ENCODE measurements around the gene OR2B2. TPM values are rescaled to one million over a fixed set of nuclear protein-coding genes. Genes with fewer than 3 reads are reported as not detected.

The OR2B2 gene
- total RNA-seq, 2 experiments from 2014 or later = not detected

DNA sequence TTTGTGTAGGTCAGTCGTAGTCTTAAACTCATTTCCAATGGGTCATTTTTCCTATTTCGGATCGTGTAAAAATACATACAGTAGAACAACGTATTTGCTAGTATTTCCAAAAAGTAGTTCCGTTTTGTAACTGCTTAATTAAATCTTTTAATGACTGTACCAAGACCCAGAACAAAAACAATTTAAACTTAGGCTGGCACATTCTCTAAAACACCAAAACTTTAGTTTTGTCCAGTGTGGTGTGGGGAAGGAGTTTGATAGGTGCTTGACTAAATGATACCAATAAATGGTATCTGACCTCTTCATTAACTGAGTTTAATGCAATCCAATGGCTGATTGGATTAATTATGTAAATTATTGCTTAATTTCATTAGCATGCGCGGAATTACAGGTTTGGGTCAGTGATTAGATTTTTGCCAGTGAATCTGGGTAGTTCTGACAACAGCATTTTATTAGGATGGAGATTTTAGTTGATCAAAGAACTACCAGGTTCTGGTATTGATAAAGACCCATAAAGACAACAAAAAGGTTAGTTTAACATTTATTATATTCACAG is 20.8 kb downstream of the OR2B2 start:
- no peak overlapping the region for H3K4me3 Mint-ChIP-seq
- H3K27ac Mint-ChIP-seq = no peak overlapping the region
- no peaks in the 10 kb centered on the region for H3K27me3 Mint-ChIP-seq
- H3K4me1 Mint-ChIP-seq = peaks cover 46% of the 10 kb centered on the region
- peaks cover 10% of the 10 kb centered on the region for H3K36me3 Mint-ChIP-seq (ENCODE audit: low read depth)
- CTCF ChIA-PET = interaction anchor here (0.8 to 1.9 kb wide), 7 partner anchors 19 to 761 kb away, joined by 3 to 23 read pairs (median 5); a partner anchor contains a TSS
- DNase-seq = no peak
- no peaks in the 10 kb centered on the region for H3K9me3 Mint-ChIP-seq
- POLR2A ChIA-PET = interaction anchor here (0.7 to 10.4 kb wide), 25 partner anchors 10 to 1870 kb away, joined by 3 to 1034 read pairs (median 12); a partner anchor contains a TSS

DNA sequence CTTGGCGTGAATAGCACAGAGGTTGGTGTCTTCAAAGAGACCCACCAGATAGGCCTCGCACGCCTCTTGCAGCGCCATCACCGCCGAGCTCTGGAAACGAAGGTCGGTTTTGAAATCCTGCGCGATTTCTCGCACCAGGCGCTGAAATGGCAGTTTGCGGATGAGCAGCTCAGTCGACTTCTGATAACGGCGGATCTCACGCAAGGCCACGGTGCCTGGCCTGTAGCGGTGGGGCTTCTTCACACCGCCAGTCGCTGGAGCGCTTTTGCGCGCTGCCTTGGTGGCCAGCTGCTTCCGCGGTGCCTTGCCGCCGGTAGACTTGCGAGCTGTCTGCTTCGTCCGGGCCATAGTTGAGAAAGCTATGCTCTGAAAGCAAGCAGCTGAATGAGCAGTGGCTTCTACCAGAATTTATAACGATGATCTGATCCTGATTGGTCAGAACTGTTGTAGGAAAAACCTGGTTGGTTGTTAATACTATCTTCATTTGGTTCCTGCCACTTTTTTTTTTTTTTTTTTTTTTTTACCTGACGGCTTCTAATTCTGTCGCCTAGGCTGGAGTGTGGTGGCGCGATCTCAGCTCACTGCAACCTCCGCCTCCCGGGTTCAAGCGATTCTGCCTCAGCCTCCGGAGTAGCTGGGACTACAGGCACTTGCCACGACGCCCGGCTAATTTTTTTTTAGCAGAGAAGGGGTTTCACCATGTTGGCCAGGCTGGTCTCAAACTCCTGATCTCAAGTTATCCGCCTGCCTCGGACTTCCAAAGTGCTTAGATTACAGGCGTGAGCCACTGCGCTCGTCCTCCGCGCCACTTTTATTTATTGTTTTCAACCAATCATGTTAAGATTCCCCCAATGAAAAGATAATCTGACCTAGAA is 21.5 kb downstream of the OR2B2 start:
- Mint-ChIP-seq H3K36me3 (ENCODE audit: low read depth) (peaks cover 10% of the 10 kb centered on the region), H3K27ac (no peak overlapping the region), H3K4me1 (peaks cover 41% of the 10 kb centered on the region), H3K27me3 (no peaks in the 10 kb centered on the region), H3K4me3 (no peak overlapping the region), H3K9me3 (no peaks in the 10 kb centered on the region)
- POLR2A ChIA-PET = interaction anchor here (0.7 to 10.4 kb wide), 56 partner anchors 9 to 1870 kb away, joined by 3 to 1034 read pairs (median 5); partner anchors contain the start of gene ZKSCAN4
- DNase-seq = peak; percentile 89
- CTCF ChIA-PET = interaction anchor here (0.7 to 2.1 kb wide), 17 partner anchors 12 to 760 kb away, joined by 3 to 23 read pairs (median 5); a partner anchor contains a TSS

- no peak overlapping the region for H3K4me3 Mint-ChIP-seq
- DNase-seq = no peak
- ChIA-PET POLR2A (interaction anchor here (0.7 to 10.4 kb wide), 51 partner anchors 8 to 1869 kb away, joined by 3 to 1034 read pairs (median 5); partner anchors contain the start of gene ZKSCAN4), CTCF (interaction anchor here (0.7 to 2.1 kb wide), 17 partner anchors 11 to 759 kb away, joined by 3 to 23 read pairs (median 5); a partner anchor contains a TSS)
- no peaks in the 10 kb centered on the region for H3K9me3 Mint-ChIP-seq
- peaks cover 41% of the 10 kb centered on the region for H3K4me1 Mint-ChIP-seq
- peaks cover 10% of the 10 kb centered on the region for H3K36me3 Mint-ChIP-seq (ENCODE audit: low read depth)
- H3K27me3 Mint-ChIP-seq = no peaks in the 10 kb centered on the region
- no peak overlapping the region for H3K27ac Mint-ChIP-seq
Measured at GRCh38 chr6:27889628-27890444, 22.4 kb downstream of the OR2B2 start.

GRCh38 chr6:27889275-27889627 is 22.9 kb downstream of the OR2B2 start:
- no peak overlapping the region for H3K27ac Mint-ChIP-seq
- peaks cover 10% of the 10 kb centered on the region for H3K36me3 Mint-ChIP-seq (ENCODE audit: low read depth)
- H3K4me3 Mint-ChIP-seq = no peak overlapping the region
- DNase-seq = no peak
- peaks cover 41% of the 10 kb centered on the region for H3K4me1 Mint-ChIP-seq
- ChIA-PET CTCF (interaction anchor here (0.8 to 2.1 kb wide), 2 partner anchors 11 to 15 kb away, joined by 3 to 22 read pairs; a partner anchor contains a TSS), POLR2A (interaction anchor here (0.8 to 10.4 kb wide), 18 partner anchors 8 to 1862 kb away, joined by 3 to 1034 read pairs (median 16); a partner anchor contains a TSS)
- no peaks in the 10 kb centered on the region for H3K27me3 Mint-ChIP-seq
- H3K9me3 Mint-ChIP-seq = no peaks in the 10 kb centered on the region

GRCh38 chr6:27888566-27888965 is 23.6 kb downstream of the OR2B2 start:
- Mint-ChIP-seq H3K36me3 (ENCODE audit: low read depth) (peaks cover 9% of the 10 kb centered on the region), H3K4me1 (peaks cover 41% of the 10 kb centered on the region), H3K27ac (peak overlapping the region; percentile 60), H3K4me3 (peak overlapping the region; percentile 34), H3K27me3 (no peaks in the 10 kb centered on the region), H3K9me3 (no peaks in the 10 kb centered on the region)
- POLR2A ChIA-PET = interaction anchor here (2.7 to 10.4 kb wide), 7 partner anchors 10 to 1862 kb away, joined by 10 to 1034 read pairs (median 87); a partner anchor contains a TSS
- CTCF ChIA-PET = interaction anchor here (1.2 kb wide), 1 partner anchor 14 kb away, joined by 6 read pairs; no protein-coding TSS in a partner anchor
- DNase-seq = no peak

DNA sequence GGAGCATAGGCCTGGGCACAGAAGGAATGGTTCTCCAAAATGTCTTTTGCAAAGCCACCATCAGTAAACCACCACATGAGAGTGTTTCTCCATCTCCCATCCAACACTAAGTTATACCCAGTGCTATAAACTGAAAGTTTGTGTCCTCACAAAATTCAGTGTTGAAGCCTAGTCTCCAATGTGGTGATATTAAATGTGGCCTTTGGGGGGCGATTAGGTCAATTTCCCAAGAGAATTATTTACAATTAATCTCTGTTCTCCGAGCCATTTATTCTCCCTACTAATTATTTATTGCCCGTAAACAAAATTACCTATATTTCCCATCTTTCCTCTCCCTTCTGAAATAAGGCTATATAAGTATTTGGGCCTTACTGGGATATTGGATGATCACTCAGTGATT is 26.1 kb downstream of the OR2B2 start:
- no peaks in the 10 kb centered on the region for H3K9me3 Mint-ChIP-seq
- H3K27me3 Mint-ChIP-seq = no peaks in the 10 kb centered on the region
- peaks cover 25% of the 10 kb centered on the region for H3K4me1 Mint-ChIP-seq
- POLR2A ChIA-PET = interaction anchor here (10.4 kb wide), 1 partner anchor 18 kb away, joined by 1034 read pairs; a partner anchor contains a TSS
- H3K4me3 Mint-ChIP-seq = no peak overlapping the region
- no peaks in the 10 kb centered on the region for H3K36me3 Mint-ChIP-seq (ENCODE audit: low read depth)
- H3K27ac Mint-ChIP-seq = no peak overlapping the region
- DNase-seq = no peak
- CTCF ChIA-PET = no interaction called here

GRCh38 chr6:27883136-27883535 is 29.1 kb downstream of the OR2B2 start:
- no peaks in the 10 kb centered on the region for H3K27me3 Mint-ChIP-seq
- H3K27ac Mint-ChIP-seq = no peak overlapping the region
- POLR2A ChIA-PET = interaction anchor here (1.4 to 10.4 kb wide), 4 partner anchors 10 to 46 kb away, joined by 4 to 1034 read pairs (median 6); a partner anchor contains a TSS
- H3K9me3 Mint-ChIP-seq = no peaks in the 10 kb centered on the region
- CTCF ChIA-PET = interaction anchor here (1.4 kb wide), 1 partner anchor 12 kb away, joined by 4 read pairs; no protein-coding TSS in a partner anchor
- peaks cover 14% of the 10 kb centered on the region for H3K4me1 Mint-ChIP-seq
- DNase-seq = no peak
- no peak overlapping the region for H3K4me3 Mint-ChIP-seq
- H3K36me3 Mint-ChIP-seq (ENCODE audit: low read depth) = no peaks in the 10 kb centered on the region

- no peak for DNase-seq
- Mint-ChIP-seq H3K36me3 (ENCODE audit: low read depth) (no peaks in the 10 kb centered on the region), H3K27me3 (no peaks in the 10 kb centered on the region), H3K9me3 (no peaks in the 10 kb centered on the region), H3K4me1 (peaks cover 9% of the 10 kb centered on the region), H3K27ac (no peak overlapping the region), H3K4me3 (no peak overlapping the region)
- ChIA-PET CTCF (interaction anchor here (1.4 kb wide), 1 partner anchor 13 kb away, joined by 4 read pairs; no protein-coding TSS in a partner anchor), POLR2A (interaction anchor here (1.4 to 10.4 kb wide), 4 partner anchors 10 to 45 kb away, joined by 4 to 1034 read pairs (median 10); a partner anchor contains a TSS)
Measured at GRCh38 chr6:27882624-27883023, 29.6 kb downstream of the OR2B2 start.

- no peaks in the 10 kb centered on the region for H3K36me3 Mint-ChIP-seq (ENCODE audit: low read depth)
- no peaks in the 10 kb centered on the region for H3K27me3 Mint-ChIP-seq
- no peak for DNase-seq
- CTCF ChIA-PET = interaction anchor here (1.2 kb wide), 1 partner anchor 13 kb away, joined by 3 read pairs; a partner anchor contains a TSS
- H3K9me3 Mint-ChIP-seq = no peaks in the 10 kb centered on the region
- H3K4me1 Mint-ChIP-seq = peaks cover 8% of the 10 kb centered on the region
- no peak overlapping the region for H3K4me3 Mint-ChIP-seq
- POLR2A ChIA-PET = interaction anchor here (1.0 to 4.5 kb wide), 6 partner anchors 9 to 42 kb away, joined by 3 to 42 read pairs (median 8); a partner anchor contains a TSS
- peak overlapping the region; percentile 21 for H3K27ac Mint-ChIP-seq
Measured at GRCh38 chr6:27879837-27880236, 32.4 kb downstream of the OR2B2 start.

DNA sequence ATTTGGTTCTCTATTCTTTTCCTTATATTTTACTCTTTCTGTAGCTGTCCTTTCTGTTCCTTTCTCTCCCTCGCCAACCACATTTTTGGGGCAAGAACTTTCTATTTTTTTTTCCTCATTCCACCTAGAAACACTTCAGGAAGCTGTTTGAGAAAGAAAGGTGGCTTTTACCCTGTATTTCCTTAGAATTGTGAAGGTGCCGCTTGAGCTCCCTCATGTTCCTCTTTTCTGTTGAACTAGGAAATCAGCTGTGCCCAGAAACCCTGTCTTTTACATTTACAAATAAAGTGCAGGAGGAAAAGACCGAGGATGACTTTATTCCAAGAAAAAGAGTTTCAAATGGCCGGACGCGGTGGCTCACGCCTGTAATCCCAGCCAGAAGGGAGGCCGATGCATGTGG is 38.2 kb downstream of the OR2B2 start:
- no peak for DNase-seq
- no peaks in the 10 kb centered on the region for H3K27me3 Mint-ChIP-seq
- no peaks in the 10 kb centered on the region for H3K9me3 Mint-ChIP-seq
- H3K36me3 Mint-ChIP-seq (ENCODE audit: low read depth) = no peaks in the 10 kb centered on the region
- peaks cover 43% of the 10 kb centered on the region for H3K4me1 Mint-ChIP-seq
- peak overlapping the region; percentile 22 for H3K4me3 Mint-ChIP-seq
- H3K27ac Mint-ChIP-seq = peak overlapping the region; percentile 99
- POLR2A ChIA-PET = interaction anchor here (0.5 to 18.7 kb wide), 24 partner anchors 10 to 1851 kb away, joined by 3 to 2396 read pairs (median 19); partner anchors contain the start of gene ZKSCAN8
- CTCF ChIA-PET = interaction anchor here (0.6 to 13.2 kb wide), 8 partner anchors 14 to 1716 kb away, joined by 3 to 190 read pairs (median 5); a partner anchor contains a TSS

DNA sequence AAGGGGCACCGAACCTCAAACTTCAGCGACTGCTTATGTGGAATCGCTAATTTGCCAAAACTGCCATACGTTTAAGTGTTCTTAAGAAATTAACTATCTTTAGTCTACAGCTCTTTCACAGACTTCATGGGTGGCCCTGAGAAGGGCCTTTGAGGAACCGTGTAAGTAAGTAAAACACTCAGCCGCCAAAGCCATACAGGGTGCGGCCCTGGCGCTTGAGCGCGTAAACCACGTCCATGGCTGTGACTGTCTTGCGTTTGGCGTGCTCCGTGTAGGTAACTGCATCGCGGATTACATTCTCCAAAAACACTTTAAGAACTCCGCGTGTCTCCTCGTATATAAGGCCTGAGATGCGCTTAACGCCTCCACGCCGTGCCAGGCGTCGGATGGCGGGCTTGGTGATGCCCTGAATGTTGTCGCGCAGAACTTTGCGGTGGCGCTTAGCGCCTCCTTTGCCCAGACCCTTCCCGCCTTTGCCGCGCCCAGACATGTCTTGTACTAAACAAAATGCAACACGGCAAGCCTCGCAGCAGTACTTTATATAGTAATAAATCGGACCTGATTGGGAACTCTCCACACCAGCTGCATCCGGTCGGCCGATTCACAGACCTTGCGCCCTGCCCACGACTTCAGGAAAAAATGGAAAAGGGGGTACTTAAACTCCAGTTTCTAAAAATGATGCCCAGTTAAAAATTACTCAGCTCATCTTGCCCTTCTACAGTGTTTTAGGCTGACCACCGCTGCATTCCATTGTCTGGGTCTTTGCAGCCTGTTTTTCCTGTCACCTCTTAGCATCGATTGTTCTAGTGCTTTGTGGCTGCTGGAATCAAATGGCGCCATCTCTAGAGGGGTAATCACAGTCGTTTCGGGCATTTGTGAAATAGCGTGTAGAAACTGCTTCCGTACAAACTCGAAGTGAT is 38.9 kb downstream of the OR2B2 start:
- Mint-ChIP-seq H3K36me3 (ENCODE audit: low read depth) (no peaks in the 10 kb centered on the region), H3K9me3 (no peaks in the 10 kb centered on the region), H3K27ac (peak overlapping the region; percentile 99), H3K4me3 (peak overlapping the region; percentile 81), H3K4me1 (peaks cover 48% of the 10 kb centered on the region), H3K27me3 (no peaks in the 10 kb centered on the region)
- peak; percentile 89 for DNase-seq
- ChIA-PET CTCF (interaction anchor here (0.6 to 13.2 kb wide), 9 partner anchors 15 to 739 kb away, joined by 3 to 190 read pairs (median 19); a partner anchor contains a TSS), POLR2A (interaction anchor here (0.6 to 18.7 kb wide), 39 partner anchors 9 to 1852 kb away, joined by 3 to 2396 read pairs (median 12); partner anchors contain the start of genes ZKSCAN8 and ZNF184)

Data from activated CD4-positive, alpha-beta memory T cell treated with anti-CD3 and anti-CD28 coated beads, Interleukin-2, amount 10 ng/mL, durations not matched to agents 7 days and 5 days (primary cell).